Epithelial cell of umbilical artery (primary cell): Measurements from ENCODE around the gene CDC14B. TPM values are rescaled to one million over a fixed set of nuclear protein-coding genes. Genes with fewer than 3 reads are reported as not detected.

Source experiments
- total RNA-seq: library from RNA; depleted of rRNA; stranded (reverse); fragments of >200 nt; gene quantifications from 2 replicates; pipeline ENCODE4 v1.2.3, GENCODE V29; 2014

Gene CDC14B
- total RNA-seq = 1.6 and 2.4 TPM in 2 replicates

GRCh38 chr9:96619491-96620180, at the start of gene CDC14B:
Gene CDC14B (minus strand): TSS chr9:96619843. CDS start chr9:96619378, 465 bp downstream.

GRCh38 chr9:96655198-96655851, 35.7 kb upstream of the CDC14B start, which contains the start of gene PRXL2C:
Gene PRXL2C (minus strand): TSS chr9:96655317. CDS start chr9:96655281, 36 bp downstream.

Other genes starting within 250 kb of the CDC14B start
- 17.2 and 23.4 TPM in 2 replicates for gene SLC35D2, start 236.1 kb downstream of the CDC14B start, total RNA-seq
- 4.9 and 6.7 TPM in 2 replicates for gene ZNF367, start 201.5 kb downstream of the CDC14B start, total RNA-seq
- 7.1 and 7.8 TPM in 2 replicates for gene HABP4, start 169.7 kb downstream of the CDC14B start, total RNA-seq
- 12.0 and 16.1 TPM in 2 replicates for gene PRXL2C, start 35.5 kb upstream of the CDC14B start, total RNA-seq
- 9.4 and 15.8 TPM in 2 replicates for gene ZNF510, start 158.2 kb upstream of the CDC14B start, total RNA-seq
- 1.6 and 6.5 TPM in 2 replicates for gene ZNF782, start 234.7 kb upstream of the CDC14B start, total RNA-seq